CD4-positive, alpha-beta T cell (primary cell): ENCODE data around the gene PLXNC1. TPM values are rescaled to one million over a fixed set of nuclear protein-coding genes. Genes with fewer than 3 reads are reported as not detected.

Experiments used
- ATAC-seq: fragments of 200-7000 bp; cut with Tn5 transposase; one replicate; pipeline ENCODE4 v1.10.0; 2022; ENCODE audit warnings: mild to moderate bottlenecking; ENCODE audit not compliant: poor library complexity
- CTCF ChIA-PET: fragments of 350-600 bp; sonication (Branson Sonifier 250); formaldehyde crosslinking; loops from one replicate; lab custom pipeline; 2021; ENCODE audit warnings: antibody characterized with exemption, inconsistent platforms; lab: Charles Lee
- POLR2A ChIA-PET: fragments of 350-600 bp; sonication (Branson Sonifier 250); formaldehyde crosslinking; loops from one replicate; lab custom pipeline; 2021; ENCODE audit warnings: antibody characterized with exemption, inconsistent platforms; lab: Charles Lee
- DNase-seq, 14 experiments: peaks; one replicate each; pipeline ENCODE4 v3.0.0-alpha.2; 2013 to 2020; ENCODE audit warnings: mixed read lengths in 2 of 14
- H3K27ac ChIP-seq, 2 donors: one replicate each; pipeline versions ENCODE4 v1.5.1 to v1.7.0; 2013; ENCODE audit warnings: low read length in 2 of 2, low read depth in 1 of 2, mild to moderate bottlenecking in 1 of 2
- H3K27me3 ChIP-seq, 2 experiments: 1 replicate in 1 of 2; 2 replicates in 1 of 2; pipeline versions ENCODE4 v1.6.1 to v1.7.0; 2013; ENCODE audit warnings: low read length in 2 of 2, control low read depth in 1 of 2, mild to moderate bottlenecking in 1 of 2, moderate library complexity in 1 of 2; ENCODE audit not compliant: insufficient read depth in 2 of 2, control insufficient read depth in 1 of 2
- H3K36me3 ChIP-seq: one replicate; pipeline ENCODE4 v1.6.1; 2013; ENCODE audit warnings: low read length, control low read depth; ENCODE audit not compliant: insufficient read depth
- H3K4me1 ChIP-seq: one replicate; pipeline ENCODE4 v1.6.1; 2013; ENCODE audit warnings: low read length, control low read depth; ENCODE audit not compliant: insufficient read depth
- H3K4me3 ChIP-seq: one replicate; pipeline ENCODE4 v1.5.1; 2013; ENCODE audit warnings: mild to moderate bottlenecking, low read length, moderate library complexity
- H3K9me3 ChIP-seq, 2 experiments: 1 replicate in 1 of 2; 2 replicates in 1 of 2; pipeline versions ENCODE4 v1.6.1 to v1.7.0; 2013; ENCODE audit warnings: low read length in 2 of 2, mild to moderate bottlenecking in 2 of 2, control low read depth in 1 of 2, moderate library complexity in 1 of 2; ENCODE audit not compliant: control insufficient read depth in 1 of 2, insufficient read depth in 1 of 2
- H3K27ac Mint-ChIP-seq: one replicate; pipeline ENCODE4 v1.8.0; 2020; ENCODE audit warnings: mixed read lengths
- H3K27me3 Mint-ChIP-seq: one replicate; pipeline ENCODE4 v1.8.0; 2021; ENCODE audit warnings: mixed read lengths
- H3K36me3 Mint-ChIP-seq: one replicate; pipeline ENCODE4 v1.8.0; 2021; ENCODE audit warnings: low read depth, mixed read lengths
- H3K4me1 Mint-ChIP-seq: one replicate; pipeline ENCODE4 v1.8.0; 2021; ENCODE audit warnings: low read depth, mixed read lengths
- H3K4me3 Mint-ChIP-seq: one replicate; pipeline ENCODE4 v1.8.0; 2020; ENCODE audit warnings: mild to moderate bottlenecking, mixed read lengths
- H3K9me3 Mint-ChIP-seq: one replicate; pipeline ENCODE4 v1.8.0; 2020; ENCODE audit warnings: mixed read lengths
- CTCF ChIP-seq: fragments of 200-600 bp; IDR thresholded peaks from one replicate; pipeline ENCODE4 v1.8.0; 2022; ENCODE audit warnings: antibody characterized with exemption, mild to moderate bottlenecking
- intact Hi-C, 2 experiments: fragments of 100-400 bp; cut with DNase I in 1 of 2; cut with micrococcal nuclease in 1 of 2; formaldehyde crosslinking; loops; one replicate each; pipeline versions ENCODE4 v1.15.1 to v1.9.0; 2023 to 2025; cut with DNase I, micrococcal nuclease
- total RNA-seq, 174 experiments: library from RNA in 2 of 174; stranded (reverse) in 2 of 174; gene quantifications; one replicate each; pipeline ENCODE4 v1.2.3 and lab custom pipeline; 2021 to 2026

PLXNC1 gene
- total RNA-seq, 2 experiments from 2014 or later, result 5.2 to 5.3 TPM

- Mint-ChIP-seq H3K36me3 (peaks cover 14% of the 10 kb centered on the region), H3K4me1 (no peaks in the 10 kb centered on the region), H3K4me3 (no peak overlapping the region), H3K27ac (no peak overlapping the region), H3K9me3 (no peaks in the 10 kb centered on the region), H3K27me3 (no peaks in the 10 kb centered on the region)
- H3K36me3 ChIP-seq, result peaks cover 5% of the 10 kb centered on the region
- no peaks in the 10 kb centered on the region for H3K27me3 ChIP-seq
- no peak overlapping the region for H3K27ac ChIP-seq
- intact Hi-C loops, result no loop called here
- DNase-seq, result no peak
- no peak for TF ChIP-seq CTCF
- ChIA-PET CTCF (interaction anchor here (0.6 to 1.1 kb wide), 2 partner anchors 16 to 144 kb away, joined by 3 read pairs; no protein-coding TSS in a partner anchor), POLR2A (no interaction called here)
- no peak for ATAC-seq
- no peaks in the 10 kb centered on the region for H3K9me3 ChIP-seq
- H3K4me1 ChIP-seq, result no peaks in the 10 kb centered on the region
- no peak overlapping the region for H3K4me3 ChIP-seq
Observed at GRCh38 chr12:94187361-94187760, 39.0 kb downstream of the PLXNC1 start.

- CTCF ChIA-PET, result no interaction called here
- Mint-ChIP-seq H3K36me3 (peaks cover 20% of the 10 kb centered on the region), H3K4me1 (no peaks in the 10 kb centered on the region), H3K9me3 (no peaks in the 10 kb centered on the region), H3K27ac (no peak overlapping the region), H3K27me3 (no peaks in the 10 kb centered on the region), H3K4me3 (no peak overlapping the region)
- POLR2A ChIA-PET, result no interaction called here
- Histone ChIP-seq H3K27me3 (no peaks in the 10 kb centered on the region), H3K27ac (no peak overlapping the region), H3K9me3 (no peaks in the 10 kb centered on the region), H3K4me3 (no peak overlapping the region), H3K36me3 (peaks cover 5% of the 10 kb centered on the region), H3K4me1 (no peaks in the 10 kb centered on the region)
- no peak for TF ChIP-seq CTCF
- ATAC-seq, result no peak
- no peak for DNase-seq
- intact Hi-C loops, result no loop called here
Observed at GRCh38 chr12:94190623-94191022, 42.2 kb downstream of the PLXNC1 start.

GRCh38 chr12:94191023-94191422, 42.6 kb downstream of the PLXNC1 start:
- intact Hi-C loops, result no loop called here
- ChIA-PET CTCF (no interaction called here), POLR2A (no interaction called here)
- no peak for TF ChIP-seq CTCF
- Histone ChIP-seq H3K4me1 (no peaks in the 10 kb centered on the region), H3K4me3 (no peak overlapping the region), H3K27me3 (no peaks in the 10 kb centered on the region), H3K36me3 (peaks cover 5% of the 10 kb centered on the region), H3K27ac (no peak overlapping the region), H3K9me3 (no peaks in the 10 kb centered on the region)
- H3K36me3 Mint-ChIP-seq, result peaks cover 23% of the 10 kb centered on the region
- ATAC-seq, result no peak
- H3K27ac Mint-ChIP-seq, result no peak overlapping the region
- no peaks in the 10 kb centered on the region for H3K27me3 Mint-ChIP-seq
- H3K9me3 Mint-ChIP-seq, result no peaks in the 10 kb centered on the region
- H3K4me1 Mint-ChIP-seq, result no peaks in the 10 kb centered on the region
- no peak overlapping the region for H3K4me3 Mint-ChIP-seq
- DNase-seq, result no peak
